GM12875 (cell line): ENCODE results near the gene SETDB2.

Experiments used
- H3K4me3 ChIP-seq: one replicate; pipeline ENCODE4 v1.5.1; 2011; ENCODE audit warnings: low read depth, low read length, control low read depth
- CTCF ChIP-seq: IDR thresholded peaks from 2 replicates; pipeline ENCODE4 v1.5.1; 2011; ENCODE audit warnings: low read depth, mild to moderate bottlenecking, control low read depth, inconsistent platforms, low read length, moderate library complexity, borderline replicate concordance; ENCODE audit not compliant: insufficient read depth

Gene SETDB2

GRCh38 chr13:49516467-49516866, 72.4 kb downstream of the SETDB2 start:
- H3K4me3 ChIP-seq = no peak overlapping the region
- TF ChIP-seq CTCF = no peak

DNA sequence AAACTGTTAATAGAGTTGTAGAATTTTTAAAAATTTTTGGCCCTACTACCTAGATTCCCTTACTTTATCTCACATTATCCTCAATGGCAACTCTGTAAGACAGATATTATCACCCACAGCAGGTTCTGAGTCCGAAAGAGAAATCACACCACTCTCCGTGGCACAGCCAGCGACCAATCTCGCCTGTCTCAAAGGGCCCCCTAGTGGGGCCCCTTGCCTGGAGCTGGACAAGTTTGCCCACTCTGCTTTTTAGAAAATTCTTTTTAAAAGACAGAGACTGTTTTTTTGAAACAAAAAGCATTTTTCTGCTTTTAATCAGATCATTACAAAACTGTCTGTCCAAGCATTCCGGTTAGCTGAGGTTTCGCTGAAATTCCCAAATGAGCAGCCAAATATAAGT, 73.4 kb downstream of the SETDB2 start:
- TF ChIP-seq CTCF = peak; percentile 15; the same call in 1 of the 2 replicates
- no peak overlapping the region for H3K4me3 ChIP-seq

- no peak for TF ChIP-seq CTCF
- H3K4me3 ChIP-seq = no peak overlapping the region
These were observed 77.2 kb downstream of the SETDB2 start for GRCh38 chr13:49521224-49521623.

- no peak for TF ChIP-seq CTCF
- no peak overlapping the region for H3K4me3 ChIP-seq
These were observed 80.8 kb downstream of the SETDB2 start for GRCh38 chr13:49524740-49525501.

DNA sequence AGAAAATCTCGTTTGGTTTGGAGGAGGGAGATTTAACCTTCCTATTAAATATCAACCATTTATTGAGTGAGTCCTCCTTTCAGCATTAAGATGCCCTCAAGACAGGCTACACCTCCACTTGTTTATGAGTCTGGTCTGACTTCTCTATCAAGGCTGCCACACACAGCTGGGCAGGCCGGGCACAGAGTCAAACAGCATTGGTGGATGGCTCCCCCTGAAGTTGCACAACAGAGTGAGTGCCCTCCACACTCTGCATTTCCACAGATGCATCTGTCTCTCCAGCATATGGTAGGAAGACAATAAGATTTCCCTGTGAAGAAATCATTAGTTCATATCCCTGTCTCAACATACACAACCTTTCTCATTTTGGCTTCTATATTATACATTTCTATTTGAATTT, 83.0 kb downstream of the SETDB2 start:
- H3K4me3 ChIP-seq = no peak overlapping the region
- no peak for TF ChIP-seq CTCF

- no peak overlapping the region for H3K4me3 ChIP-seq
- TF ChIP-seq CTCF = no peak
These were observed 84.1 kb downstream of the SETDB2 start for GRCh38 chr13:49528161-49528560.

DNA sequence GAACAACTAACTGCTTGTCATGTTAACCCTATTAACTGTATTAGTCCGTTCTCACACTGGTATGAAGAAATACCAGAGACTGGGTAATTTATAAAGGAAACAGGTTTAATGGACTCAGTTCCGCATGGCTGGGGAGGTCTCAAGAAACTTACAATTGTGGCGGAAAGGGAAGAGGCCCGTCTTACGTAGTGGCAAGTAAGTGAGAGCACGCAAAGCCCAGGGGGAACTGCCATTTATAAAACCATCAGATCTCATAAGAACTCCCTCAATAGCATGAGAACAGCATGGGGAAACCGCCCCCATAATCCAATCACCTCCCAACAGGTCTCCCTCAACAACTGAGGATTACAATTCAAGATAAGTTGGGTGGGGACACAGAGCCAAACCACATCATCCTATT, 86.4 kb downstream of the SETDB2 start:
- TF ChIP-seq CTCF = no peak
- H3K4me3 ChIP-seq = no peak overlapping the region
